ENCODE measurements around the gene DGKH.
A peak's percentile ranks its signal among the peaks of the same experiment; 100 is the strongest.

Gene DGKH

GRCh38 chr13:42109957-42110356 lies 61.5 kb downstream of the DGKH start:
- Histone ChIP-seq H3K27ac (ENCODE audit: low read length) (no peak overlapping the region), H3K36me3 (replicated peaks; ENCODE audit: low read depth, low read length) (no peaks in the 10 kb centered on the region), H3K9ac (ENCODE audit: low read length) (no peak overlapping the region), H3K27me3 (ENCODE audit: low read depth, low read length) (no peaks in the 10 kb centered on the region), H3K4me3 (ENCODE audit: low read length) (no peak overlapping the region), H3K9me3 (ENCODE audit: insufficient read depth, low read length) (no peaks in the 10 kb centered on the region), H4K20me1 (ENCODE audit: insufficient read depth, low read length) (0 out of 2 replicates have a peak, but pooled peaks cover 2% of the 10 kb centered on the region), H2AFZ (ENCODE audit: low read depth, low read length) (no peak overlapping the region), H3K4me1 (ENCODE audit: low read length) (peaks cover 5% of the 10 kb centered on the region), H3K4me2 (ENCODE audit: low read length) (no peak overlapping the region), H3K79me2 (ENCODE audit: low read length) (no peaks in the 10 kb centered on the region)
- TF ChIP-seq EZH2phosphoT487 (IDR thresholded peaks at IDR 0.05; ENCODE audit: low read depth) (no peak), CTCF (IDR thresholded peaks at IDR 0.05; ENCODE audit: low read depth, low read length) (no peak)

- Histone ChIP-seq H3K79me2 (ENCODE audit: low read length) (no peaks in the 10 kb centered on the region), H3K9me3 (ENCODE audit: insufficient read depth, low read length) (no peaks in the 10 kb centered on the region), H4K20me1 (ENCODE audit: insufficient read depth, low read length) (0 out of 2 replicates have a peak, but pooled peaks cover 2% of the 10 kb centered on the region), H3K4me2 (ENCODE audit: low read length) (peak overlapping the region; percentile 31; the same call in 1 of the 2 replicates), H3K4me3 (ENCODE audit: low read length) (no peak overlapping the region), H3K36me3 (replicated peaks; ENCODE audit: low read depth, low read length) (no peaks in the 10 kb centered on the region), H3K27ac (ENCODE audit: low read length) (no peak overlapping the region), H3K9ac (ENCODE audit: low read length) (no peak overlapping the region), H3K27me3 (ENCODE audit: low read depth, low read length) (no peaks in the 10 kb centered on the region), H3K4me1 (ENCODE audit: low read length) (peaks cover 9% of the 10 kb centered on the region), H2AFZ (ENCODE audit: low read depth, low read length) (no peak overlapping the region)
- TF ChIP-seq EZH2phosphoT487 (IDR thresholded peaks at IDR 0.05; ENCODE audit: low read depth) (no peak), CTCF (IDR thresholded peaks at IDR 0.05; ENCODE audit: low read depth, low read length) (peak; percentile 87)
Observed at GRCh38 chr13:42110410-42111155, 62.1 kb downstream of the DGKH start.

GRCh38 chr13:42112864-42113263 lies 64.4 kb downstream of the DGKH start:
- Histone ChIP-seq H3K36me3 (replicated peaks; ENCODE audit: low read depth, low read length) (no peaks in the 10 kb centered on the region), H3K9ac (ENCODE audit: low read length) (no peak overlapping the region), H3K27me3 (ENCODE audit: low read depth, low read length) (no peaks in the 10 kb centered on the region), H3K4me2 (ENCODE audit: low read length) (no peak overlapping the region), H3K4me3 (ENCODE audit: low read length) (no peak overlapping the region), H3K9me3 (ENCODE audit: insufficient read depth, low read length) (no peaks in the 10 kb centered on the region), H4K20me1 (ENCODE audit: insufficient read depth, low read length) (0 out of 2 replicates have a peak, but pooled peaks cover 2% of the 10 kb centered on the region), H3K79me2 (ENCODE audit: low read length) (no peaks in the 10 kb centered on the region), H3K4me1 (ENCODE audit: low read length) (peaks cover 9% of the 10 kb centered on the region), H2AFZ (ENCODE audit: low read depth, low read length) (no peak overlapping the region), H3K27ac (ENCODE audit: low read length) (no peak overlapping the region)
- TF ChIP-seq EZH2phosphoT487 (IDR thresholded peaks at IDR 0.05; ENCODE audit: low read depth) = no peak
- no peak for TF ChIP-seq CTCF (IDR thresholded peaks at IDR 0.05; ENCODE audit: low read depth, low read length)

GRCh38 chr13:42113478-42113877 lies 65.0 kb downstream of the DGKH start:
- no peaks in the 10 kb centered on the region for H3K9me3 ChIP-seq (ENCODE audit: insufficient read depth, low read length)
- H3K79me2 ChIP-seq (ENCODE audit: low read length) = no peaks in the 10 kb centered on the region
- peaks cover 9% of the 10 kb centered on the region for H3K4me1 ChIP-seq (ENCODE audit: low read length)
- TF ChIP-seq CTCF (IDR thresholded peaks at IDR 0.05; ENCODE audit: low read depth, low read length) (no peak), EZH2phosphoT487 (IDR thresholded peaks at IDR 0.05; ENCODE audit: low read depth) (no peak)
- H3K4me2 ChIP-seq (ENCODE audit: low read length) = no peak overlapping the region
- H3K9ac ChIP-seq (ENCODE audit: low read length) = no peak overlapping the region
- no peak overlapping the region for H2AFZ ChIP-seq (ENCODE audit: low read depth, low read length)
- no peaks in the 10 kb centered on the region for H3K36me3 ChIP-seq (replicated peaks; ENCODE audit: low read depth, low read length)
- no peaks in the 10 kb centered on the region for H3K27me3 ChIP-seq (ENCODE audit: low read depth, low read length)
- H3K4me3 ChIP-seq (ENCODE audit: low read length) = no peak overlapping the region
- no peak overlapping the region for H3K27ac ChIP-seq (ENCODE audit: low read length)
- H4K20me1 ChIP-seq (ENCODE audit: insufficient read depth, low read length) = 0 out of 2 replicates have a peak, but pooled peaks cover 2% of the 10 kb centered on the region
